ENCODE data around the gene RCAN3. TPM values are rescaled to one million over a fixed set of nuclear protein-coding genes. Genes with fewer than 3 reads are reported as not detected.
A peak's percentile ranks its signal among the peaks of the same experiment; 100 is the strongest.

RCAN3 gene
- total RNA-seq, 1 experiment from 2014 or later = 21.9 TPM

GRCh38 chr1:24540051-24540905 is 37.6 kb downstream of the RCAN3 start:
- Histone ChIP-seq H3K4me1 (replicated peaks; ENCODE audit: insufficient read depth) (peaks cover 41% of the 10 kb centered on the region), H2AFZ (no peak overlapping the region), H3K79me2 (ENCODE audit: low read depth) (no peaks in the 10 kb centered on the region), H4K20me1 (ENCODE audit: insufficient read depth) (no peaks in the 10 kb centered on the region), H3K9me3 (ENCODE audit: insufficient read depth, low read depth) (no peaks in the 10 kb centered on the region), H3F3A (ENCODE audit: insufficient read depth, low read depth) (peaks cover 23% of the 10 kb centered on the region), H3K27ac (peak overlapping the region; percentile 83), H3K4me2 (peak overlapping the region; percentile 79), H3K4me3 (peak overlapping the region; percentile 48; the same call in 1 of the 2 replicates), H3K9me2 (ENCODE audit: insufficient read depth) (no peaks in the 10 kb centered on the region), H3K27me3 (ENCODE audit: insufficient read depth, low read depth) (no peaks in the 10 kb centered on the region), H3K36me3 (ENCODE audit: low read depth) (no peaks in the 10 kb centered on the region)
- POLR2A ChIA-PET (ENCODE audit: unreplicated experiment) = interaction anchor here (0.7 to 0.9 kb wide), 2 partner anchors 25 to 143 kb away, joined by 3 to 12 read pairs; no protein-coding TSS in a partner anchor
- intact Hi-C loops (cut with micrococcal nuclease; ENCODE audit: unreplicated experiment) = no loop called here
- CTCF ChIA-PET = interaction anchor here (0.7 to 2.0 kb wide), 5 partner anchors 30 to 1020 kb away, joined by 3 to 15 read pairs (median 5); partner anchors contain the start of gene NIPAL3
- TF ChIP-seq EZH2 (IDR thresholded peaks at IDR 0.05; ENCODE audit: low read depth) = no peak
- TF ChIP-seq, protein P1, sequence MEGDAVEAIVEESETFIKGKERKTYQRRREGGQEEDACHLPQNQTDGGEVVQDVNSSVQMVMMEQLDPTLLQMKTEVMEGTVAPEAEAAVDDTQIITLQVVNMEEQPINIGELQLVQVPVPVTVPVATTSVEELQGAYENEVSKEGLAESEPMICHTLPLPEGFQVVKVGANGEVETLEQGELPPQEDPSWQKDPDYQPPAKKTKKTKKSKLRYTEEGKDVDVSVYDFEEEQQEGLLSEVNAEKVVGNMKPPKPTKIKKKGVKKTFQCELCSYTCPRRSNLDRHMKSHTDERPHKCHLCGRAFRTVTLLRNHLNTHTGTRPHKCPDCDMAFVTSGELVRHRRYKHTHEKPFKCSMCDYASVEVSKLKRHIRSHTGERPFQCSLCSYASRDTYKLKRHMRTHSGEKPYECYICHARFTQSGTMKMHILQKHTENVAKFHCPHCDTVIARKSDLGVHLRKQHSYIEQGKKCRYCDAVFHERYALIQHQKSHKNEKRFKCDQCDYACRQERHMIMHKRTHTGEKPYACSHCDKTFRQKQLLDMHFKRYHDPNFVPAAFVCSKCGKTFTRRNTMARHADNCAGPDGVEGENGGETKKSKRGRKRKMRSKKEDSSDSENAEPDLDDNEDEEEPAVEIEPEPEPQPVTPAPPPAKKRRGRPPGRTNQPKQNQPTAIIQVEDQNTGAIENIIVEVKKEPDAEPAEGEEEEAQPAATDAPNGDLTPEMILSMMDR (conservative IDR thresholded peaks at IDR 0.05) = no peak
- no peak for DNase-seq
- no TSS peak for BruUV-seq (replicated peaks)

GRCh38 chr1:24540906-24541710 is 38.5 kb downstream of the RCAN3 start:
- TF ChIP-seq EZH2 (IDR thresholded peaks at IDR 0.05; ENCODE audit: low read depth) = no peak
- TF ChIP-seq, protein P1 (conservative IDR thresholded peaks at IDR 0.05) = no peak
- peak; percentile 22 to 84 for DNase-seq
- Histone ChIP-seq H3K9me2 (ENCODE audit: insufficient read depth) (no peaks in the 10 kb centered on the region), H3K9me3 (ENCODE audit: insufficient read depth, low read depth) (no peaks in the 10 kb centered on the region), H2AFZ (no peak overlapping the region), H3K4me2 (peak overlapping the region; percentile 79), H4K20me1 (ENCODE audit: insufficient read depth) (no peaks in the 10 kb centered on the region), H3K4me3 (peak overlapping the region; percentile 48; the same call in 1 of the 2 replicates), H3K27me3 (ENCODE audit: insufficient read depth, low read depth) (no peaks in the 10 kb centered on the region), H3K36me3 (ENCODE audit: low read depth) (no peaks in the 10 kb centered on the region), H3K27ac (peak overlapping the region; percentile 83), H3F3A (ENCODE audit: insufficient read depth, low read depth) (peaks cover 23% of the 10 kb centered on the region), H3K79me2 (ENCODE audit: low read depth) (no peaks in the 10 kb centered on the region), H3K4me1 (replicated peaks; ENCODE audit: insufficient read depth) (peaks cover 41% of the 10 kb centered on the region)
- ChIA-PET POLR2A (ENCODE audit: unreplicated experiment) (interaction anchor here (0.7 to 1.0 kb wide), 4 partner anchors 25 to 143 kb away, joined by 3 to 14 read pairs (median 8); no protein-coding TSS in a partner anchor), CTCF (interaction anchor here (0.7 to 2.0 kb wide), 5 partner anchors 29 to 1019 kb away, joined by 3 to 15 read pairs (median 5); partner anchors contain the start of gene NIPAL3)
- BruUV-seq (replicated peaks) = no TSS peak
- intact Hi-C loops (cut with micrococcal nuclease; ENCODE audit: unreplicated experiment) = no loop called here
